ENCODE results near the gene SPON2.

- no peak for TF ChIP-seq EZH2phosphoT487 (IDR thresholded peaks at IDR 0.05; ENCODE audit: borderline replicate concordance, low read depth, low read length)
- no peak for TF ChIP-seq CTCF (conservative IDR thresholded peaks at IDR 0.05; ENCODE audit: low read length)
Observed at GRCh38 chr4:1206299-1207156, 34.1 kb upstream of the SPON2 start.
